Stimulated activated naive CD4-positive, alpha-beta T cell treated with Interleukin-2 at 50 U/mL for 16 hours (primary cell): Measurements from ENCODE around the gene PHPT1.

Experiments used
- DNase-seq: peaks from one replicate; lab custom pipeline; 2025; lab: John Stamatoyannopoulos, UW

Gene PHPT1

DNA sequence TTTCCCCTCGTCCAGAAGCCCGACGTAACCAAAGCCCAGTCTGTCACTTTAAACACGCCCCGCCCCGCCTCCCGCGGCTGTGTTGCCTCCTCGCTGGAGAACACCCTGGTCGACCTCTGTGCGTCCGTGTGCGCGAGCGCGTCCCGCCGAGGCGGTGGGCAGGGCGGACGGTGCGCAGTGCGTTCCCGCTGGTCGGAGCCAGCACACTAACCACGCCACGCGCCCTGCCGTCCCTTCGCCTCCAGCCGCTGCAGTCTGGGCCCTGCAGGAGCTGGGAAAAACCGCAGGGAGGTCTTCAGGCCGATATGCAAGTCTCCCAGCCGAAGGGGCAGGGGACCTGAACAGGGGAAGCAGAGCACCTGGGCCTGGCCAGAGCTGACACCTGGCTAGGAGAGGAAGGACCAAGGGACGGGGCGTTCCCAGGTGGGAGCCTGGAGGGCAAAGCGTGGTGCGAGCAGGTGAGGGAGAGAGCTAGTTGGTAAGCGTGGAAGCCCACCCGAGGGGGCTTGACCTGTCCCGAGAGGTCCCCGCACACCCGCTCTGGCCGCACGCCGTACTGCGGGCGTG, 1.3 kb upstream of the PHPT1 start:
- DNase-seq = peak; percentile 78

DNA sequence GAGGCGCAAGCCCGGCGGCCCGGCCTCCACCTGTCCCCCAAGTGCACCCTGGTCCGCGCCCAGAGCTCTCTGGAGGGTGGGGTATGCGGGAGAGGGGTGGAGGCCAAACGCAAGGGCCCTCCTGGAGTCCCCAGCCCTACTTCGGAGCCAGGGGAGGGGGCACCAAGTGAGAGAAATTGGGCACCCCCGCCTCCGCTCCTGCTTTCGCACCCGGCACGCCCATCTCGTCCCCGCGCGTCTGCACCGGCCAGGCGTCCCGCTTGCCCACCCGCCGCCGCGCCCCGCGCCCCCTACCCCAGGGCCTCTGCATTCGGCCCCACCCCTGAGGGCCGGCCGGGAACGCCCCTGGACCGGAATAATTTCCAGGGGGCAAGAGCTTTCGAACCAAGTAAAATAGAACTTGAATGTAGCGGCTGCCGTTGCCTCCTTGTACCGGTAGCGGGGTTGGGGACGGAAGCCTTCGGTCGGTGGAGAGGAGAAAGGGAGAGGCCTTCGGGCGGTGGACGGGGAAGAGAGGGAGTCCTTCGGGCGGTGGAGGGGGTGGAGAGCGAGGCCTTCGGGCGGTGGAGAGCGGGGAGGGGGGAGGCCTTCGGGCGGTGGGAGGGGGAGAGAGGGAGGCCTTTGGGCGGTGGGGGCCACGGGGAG, 694 bp upstream of the PHPT1 start:
- peak; percentile 42 for DNase-seq

DNA sequence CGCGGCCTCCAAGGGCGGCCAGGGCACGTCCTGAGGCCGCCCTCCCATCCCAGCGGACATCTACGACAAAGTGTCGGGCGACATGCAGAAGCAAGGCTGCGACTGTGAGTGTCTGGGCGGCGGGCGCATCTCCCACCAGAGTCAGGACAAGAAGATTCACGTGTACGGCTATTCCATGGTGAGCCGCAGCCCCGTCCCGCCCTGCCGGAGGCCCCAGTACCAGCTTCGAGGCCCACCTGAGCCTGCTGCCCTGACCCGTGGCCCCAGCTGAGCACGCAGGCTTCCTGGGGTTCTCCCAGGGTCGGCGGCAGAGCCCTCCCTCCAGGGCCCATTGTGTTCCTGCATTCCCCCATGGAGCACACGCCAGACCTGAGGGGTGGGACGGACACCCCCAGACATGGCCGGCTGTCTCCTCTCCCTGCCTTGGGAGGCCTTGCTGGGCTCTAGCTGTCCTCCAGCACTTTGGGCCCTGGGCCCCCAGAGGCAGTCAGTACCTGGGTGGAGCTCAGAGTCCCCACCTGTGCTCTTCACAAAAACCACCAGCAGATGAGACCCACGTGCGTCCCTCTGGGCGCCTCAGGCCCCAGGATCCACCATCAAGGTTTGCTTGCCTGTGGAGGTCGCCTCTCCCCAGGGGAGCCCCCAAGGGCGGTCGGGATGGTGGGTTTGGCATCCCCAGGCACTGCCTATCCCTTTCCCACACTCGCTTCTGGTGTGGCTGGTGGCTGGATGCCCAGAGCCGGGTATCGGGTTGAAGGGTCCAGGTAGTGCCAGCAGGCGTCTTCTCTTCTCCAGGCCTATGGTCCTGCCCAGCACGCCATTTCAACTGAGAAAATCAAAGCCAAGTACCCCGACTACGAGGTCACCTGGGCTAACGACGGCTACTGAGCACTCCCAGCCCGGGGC, 1.0 kb downstream of the PHPT1 start:
- no peak for DNase-seq

DNA sequence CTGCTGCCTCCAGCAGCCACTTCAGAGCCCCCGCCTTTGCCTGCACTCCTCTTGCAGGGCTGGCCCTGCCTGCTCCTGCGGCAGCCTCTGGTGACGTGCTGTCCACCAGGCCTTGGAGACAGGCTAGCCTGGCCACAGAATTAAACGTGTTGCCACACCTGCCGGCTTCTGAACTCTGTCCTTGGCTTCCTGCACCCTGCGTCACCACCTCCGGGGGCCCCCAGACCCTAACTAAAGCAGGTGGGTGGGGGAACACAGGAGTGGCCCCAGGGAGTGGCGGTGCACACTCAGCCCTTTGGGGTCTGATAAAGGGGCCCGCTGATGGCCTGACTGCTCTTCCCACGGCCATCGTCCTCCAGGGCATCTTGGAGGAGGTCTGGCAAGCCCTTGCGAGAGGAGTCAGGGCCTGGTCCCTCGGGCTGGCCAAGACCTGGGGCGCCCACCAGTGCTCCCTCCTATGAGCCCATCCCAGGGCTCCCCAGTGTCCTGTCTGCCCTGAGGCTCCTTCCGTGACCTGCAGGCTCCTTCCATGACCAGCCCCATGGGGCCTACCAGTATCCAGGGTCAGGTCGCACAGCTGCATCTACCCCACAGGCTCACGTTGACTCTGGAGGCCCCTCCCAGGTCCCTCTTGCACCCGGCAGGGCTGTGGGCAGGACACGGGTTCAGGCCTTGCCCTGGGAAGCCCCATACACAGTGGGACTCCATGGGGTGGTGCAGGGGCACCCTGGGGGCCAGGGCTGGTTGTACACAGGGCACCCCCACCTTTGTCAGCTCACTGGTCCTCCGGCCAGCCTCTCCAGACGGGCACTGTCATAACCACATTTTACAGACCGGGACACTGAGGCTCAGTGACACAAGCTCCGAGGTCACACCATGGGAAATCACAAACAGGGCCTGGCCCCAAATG, 1.9 kb downstream of the PHPT1 start:
- no peak for DNase-seq

DNA sequence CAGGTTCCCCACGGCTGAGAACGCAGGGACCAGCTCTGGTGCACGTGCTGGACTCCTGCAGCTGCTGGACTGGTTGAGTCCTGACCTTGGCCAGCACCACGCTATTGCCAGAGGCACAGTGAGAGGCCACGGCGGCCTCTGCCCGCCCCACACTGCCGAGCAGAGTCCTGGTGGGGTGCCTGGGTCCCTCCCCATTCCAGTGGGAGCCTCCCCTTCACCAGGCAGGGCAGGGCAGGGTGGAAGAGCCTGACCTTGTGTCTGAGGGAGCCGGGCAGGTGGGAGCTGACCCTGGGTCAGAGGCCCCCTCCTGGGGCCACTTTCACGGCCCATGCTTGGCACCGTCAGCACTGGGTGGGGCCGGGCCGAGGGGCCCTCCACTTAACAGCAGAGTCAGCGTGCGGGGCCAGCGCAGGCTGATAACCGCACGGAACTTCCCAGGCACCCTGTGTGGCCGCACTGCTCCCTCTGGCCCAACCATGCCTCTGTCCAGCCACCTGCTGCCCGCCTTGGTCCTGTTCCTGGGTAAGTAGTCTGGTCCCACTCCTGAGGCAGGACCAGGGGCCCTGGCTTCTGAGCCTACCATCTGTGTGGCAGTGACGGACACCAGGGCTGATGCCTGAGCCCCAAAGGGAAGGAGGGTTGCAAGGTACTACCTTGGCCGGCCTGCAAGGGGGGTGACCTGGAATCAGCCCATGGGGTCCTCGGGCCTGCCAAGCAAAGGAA, 2.9 kb downstream of the PHPT1 start, which contains the start of gene MAMDC4:
Gene MAMDC4, plus strand, starts transcription at position 406 of the 723 bp plus-strand sequence. Its CDS starts 71 bp downstream, at position 477.
- no peak for DNase-seq

DNA sequence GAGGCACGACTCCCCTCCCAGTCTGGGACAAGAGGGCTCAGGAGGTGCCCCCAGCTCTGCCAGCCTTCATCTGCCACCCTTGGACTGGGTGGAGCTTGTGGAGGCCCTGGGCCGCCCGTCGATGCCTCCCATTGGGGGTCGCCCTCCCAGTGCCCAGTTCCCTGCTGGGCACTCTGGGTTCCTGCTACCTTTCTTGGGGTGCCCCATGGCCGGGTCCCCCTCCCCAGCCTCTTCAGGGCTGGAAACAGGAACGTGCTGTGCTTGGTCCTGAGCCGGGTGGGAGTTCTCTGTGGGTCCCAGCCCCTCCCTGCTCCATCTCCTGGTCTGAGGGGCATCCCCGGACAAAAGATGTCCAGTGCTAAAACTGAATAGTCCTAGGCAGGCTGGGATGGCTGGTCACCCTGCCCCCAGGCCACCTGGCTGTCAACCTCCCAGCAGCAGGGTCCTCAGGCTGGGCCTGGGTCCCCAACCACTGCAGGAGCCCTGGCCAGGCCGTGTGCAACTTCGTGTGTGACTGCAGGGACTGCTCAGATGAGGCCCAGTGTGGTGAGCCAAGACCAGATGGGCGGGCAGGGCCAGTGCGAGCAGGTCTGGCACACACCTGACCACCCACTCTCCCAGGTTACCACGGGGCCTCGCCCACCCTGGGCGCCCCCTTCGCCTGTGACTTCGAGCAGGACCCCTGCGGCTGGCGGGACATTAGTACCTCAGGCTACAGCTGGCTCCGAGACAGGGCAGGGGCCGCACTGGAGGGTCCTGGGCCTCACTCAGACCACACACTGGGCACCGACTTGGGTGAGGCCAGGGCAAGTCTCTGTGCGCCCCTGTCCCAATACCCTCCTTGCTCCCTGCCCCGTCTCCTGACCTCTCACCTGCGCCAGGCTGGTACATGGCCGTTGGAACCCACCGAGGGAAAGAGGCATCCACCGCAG, 3.7 kb downstream of the PHPT1 start:
- DNase-seq = no peak

DNA sequence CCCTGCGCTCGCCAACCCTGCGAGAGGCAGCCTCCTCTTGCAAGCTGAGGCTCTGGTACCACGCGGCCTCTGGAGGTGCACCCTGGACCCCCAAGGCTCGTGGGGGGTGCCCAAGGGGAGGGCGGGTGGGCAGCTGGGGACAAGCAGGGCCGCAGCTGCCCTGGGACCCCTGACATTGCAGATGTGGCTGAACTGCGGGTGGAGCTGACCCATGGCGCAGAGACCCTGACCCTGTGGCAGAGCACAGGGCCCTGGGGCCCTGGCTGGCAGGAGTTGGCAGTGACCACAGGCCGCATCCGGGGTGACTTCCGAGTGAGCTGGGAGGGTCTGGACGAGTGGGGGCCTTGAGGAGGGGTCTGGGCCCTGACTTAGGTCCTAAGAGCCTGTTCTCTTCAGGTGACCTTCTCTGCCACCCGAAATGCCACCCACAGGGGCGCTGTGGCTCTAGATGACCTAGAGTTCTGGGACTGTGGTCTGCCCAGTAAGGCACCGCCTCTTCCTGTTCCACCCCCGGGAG, 4.4 kb downstream of the PHPT1 start:
- no peak for DNase-seq

DNA sequence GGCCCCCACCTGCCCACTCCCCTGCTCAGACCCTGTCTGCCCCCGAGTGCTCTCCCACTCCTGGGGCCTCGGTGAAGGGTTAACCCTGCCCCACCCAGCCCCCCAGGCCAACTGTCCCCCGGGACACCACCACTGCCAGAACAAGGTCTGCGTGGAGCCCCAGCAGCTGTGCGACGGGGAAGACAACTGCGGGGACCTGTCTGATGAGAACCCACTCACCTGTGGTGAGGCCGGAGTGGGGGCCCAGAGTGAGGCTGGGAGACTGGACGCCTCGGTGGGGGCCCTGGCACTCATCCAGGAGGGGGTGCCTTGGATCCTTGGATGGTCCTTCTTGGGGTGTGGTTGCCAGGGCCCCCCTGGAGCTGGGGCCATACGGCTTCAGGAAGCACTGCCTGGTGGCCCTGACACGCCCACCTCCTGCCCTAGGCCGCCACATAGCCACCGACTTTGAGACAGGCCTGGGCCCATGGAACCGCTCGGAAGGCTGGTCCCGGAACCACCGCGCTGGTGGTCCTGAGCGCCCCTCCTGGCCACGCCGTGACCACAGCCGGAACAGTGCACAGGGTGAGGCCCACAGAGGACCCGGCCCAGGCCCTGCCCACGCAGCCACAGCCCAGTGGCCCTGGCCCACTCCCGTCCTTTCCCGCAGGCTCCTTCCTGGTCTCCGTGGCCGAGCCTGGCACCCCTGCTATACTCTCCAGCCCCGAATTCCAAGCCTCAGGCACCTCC, 5.1 kb downstream of the PHPT1 start:
- DNase-seq = no peak

DNA sequence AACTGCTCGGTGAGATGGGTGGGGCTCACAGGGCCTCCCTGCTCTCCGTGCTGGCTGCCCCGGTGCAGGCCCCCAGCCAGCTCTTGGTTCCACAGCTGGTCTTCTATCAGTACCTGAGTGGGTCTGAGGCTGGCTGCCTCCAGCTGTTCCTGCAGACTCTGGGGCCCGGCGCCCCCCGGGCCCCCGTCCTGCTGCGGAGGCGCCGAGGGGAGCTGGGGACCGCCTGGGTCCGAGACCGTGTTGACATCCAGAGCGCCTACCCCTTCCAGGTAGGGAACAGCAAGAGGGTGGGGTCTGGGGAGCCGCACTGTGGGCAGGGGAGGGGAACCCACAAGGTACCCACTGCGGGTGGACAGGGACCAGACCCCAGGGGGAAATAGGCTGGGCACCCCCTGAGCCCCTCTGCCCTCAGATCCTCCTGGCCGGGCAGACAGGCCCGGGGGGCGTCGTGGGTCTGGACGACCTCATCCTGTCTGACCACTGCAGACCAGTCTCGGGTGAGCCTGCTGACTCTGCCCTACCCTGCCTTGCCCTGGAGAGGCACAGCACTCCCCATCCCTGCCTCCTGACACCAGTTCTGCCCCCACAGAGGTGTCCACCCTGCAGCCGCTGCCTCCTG, 5.7 kb downstream of the PHPT1 start:
- no peak for DNase-seq

DNA sequence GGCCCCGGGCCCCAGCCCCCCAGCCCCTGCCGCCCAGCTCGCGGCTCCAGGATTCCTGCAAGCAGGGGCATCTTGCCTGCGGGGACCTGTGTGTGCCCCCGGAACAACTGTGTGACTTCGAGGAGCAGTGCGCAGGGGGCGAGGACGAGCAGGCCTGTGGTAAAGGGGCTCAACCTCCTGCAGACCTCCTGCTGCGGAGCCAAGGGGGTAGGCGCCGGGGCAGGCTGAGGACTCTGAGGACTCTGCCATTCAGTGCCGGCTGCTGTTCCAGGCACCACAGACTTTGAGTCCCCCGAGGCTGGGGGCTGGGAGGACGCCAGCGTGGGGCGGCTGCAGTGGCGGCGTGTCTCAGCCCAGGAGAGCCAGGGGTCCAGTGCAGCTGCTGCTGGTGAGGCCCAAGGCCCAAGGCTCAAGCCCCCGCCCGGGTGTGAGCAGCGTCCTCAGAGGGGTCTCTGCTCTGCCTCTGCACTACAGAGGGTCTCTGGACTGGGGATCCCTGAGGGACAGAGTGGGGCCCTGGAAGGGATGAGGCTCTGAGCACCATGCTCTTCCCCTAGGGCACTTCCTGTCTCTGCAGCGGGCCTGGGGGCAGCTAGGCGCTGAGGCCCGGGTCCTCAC, 6.4 kb downstream of the PHPT1 start:
- no peak for DNase-seq

DNA sequence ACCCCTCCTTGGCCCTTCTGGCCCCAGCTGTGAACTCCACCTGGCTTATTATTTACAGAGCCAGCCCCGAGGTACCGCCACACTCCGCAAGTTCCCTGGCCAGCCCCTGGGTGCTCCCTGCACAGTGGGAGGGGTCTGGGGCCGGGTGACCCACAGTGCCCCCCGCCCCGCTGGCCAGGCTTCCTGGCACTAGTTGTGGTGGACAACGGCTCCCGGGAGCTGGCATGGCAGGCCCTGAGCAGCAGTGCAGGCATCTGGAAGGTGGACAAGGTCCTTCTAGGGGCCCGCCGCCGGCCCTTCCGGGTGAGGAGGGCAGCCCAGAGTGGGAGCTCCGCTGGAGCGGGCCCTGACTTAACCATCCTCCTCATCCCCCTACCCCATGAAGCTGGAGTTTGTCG, 6.9 kb downstream of the PHPT1 start:
- DNase-seq = no peak

DNA sequence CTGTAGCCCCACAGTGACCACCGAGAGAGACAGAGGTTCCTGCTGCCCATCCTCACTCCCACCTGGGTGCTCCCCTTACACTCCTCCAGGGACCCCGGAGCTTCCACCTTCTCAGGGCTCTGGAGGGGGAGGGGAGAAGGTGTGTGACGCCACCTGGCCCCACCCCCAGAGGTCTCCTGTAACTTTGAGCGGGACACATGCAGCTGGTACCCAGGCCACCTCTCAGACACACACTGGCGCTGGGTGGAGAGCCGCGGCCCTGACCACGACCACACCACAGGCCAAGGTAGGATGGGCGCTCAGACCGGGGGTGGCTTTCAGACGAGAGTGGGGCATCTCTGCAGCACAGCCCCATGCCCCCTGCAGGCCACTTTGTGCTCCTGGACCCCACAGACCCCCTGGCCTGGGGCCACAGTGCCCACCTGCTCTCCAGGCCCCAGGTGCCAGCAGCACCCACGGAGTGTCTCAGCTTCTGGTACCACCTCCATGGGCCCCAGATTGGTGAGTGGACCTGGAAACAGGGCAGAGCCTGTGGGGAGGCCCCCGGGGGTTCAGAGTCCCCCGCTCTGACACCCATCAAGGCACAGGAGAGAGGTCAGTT, 7.4 kb downstream of the PHPT1 start:
- no peak for DNase-seq

DNA sequence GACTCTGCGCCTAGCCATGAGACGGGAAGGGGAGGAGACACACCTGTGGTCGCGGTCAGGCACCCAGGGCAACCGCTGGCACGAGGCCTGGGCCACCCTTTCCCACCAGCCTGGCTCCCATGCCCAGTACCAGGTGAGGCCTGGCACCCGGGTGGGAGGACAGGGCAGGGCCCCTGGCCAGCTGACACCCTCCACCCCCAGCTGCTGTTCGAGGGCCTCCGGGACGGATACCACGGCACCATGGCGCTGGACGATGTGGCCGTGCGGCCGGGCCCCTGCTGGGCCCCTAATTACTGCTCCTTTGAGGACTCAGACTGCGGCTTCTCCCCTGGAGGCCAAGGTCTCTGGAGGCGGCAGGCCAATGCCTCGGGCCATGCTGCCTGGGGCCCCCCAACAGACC, 8.0 kb downstream of the PHPT1 start:
- DNase-seq = no peak

DNA sequence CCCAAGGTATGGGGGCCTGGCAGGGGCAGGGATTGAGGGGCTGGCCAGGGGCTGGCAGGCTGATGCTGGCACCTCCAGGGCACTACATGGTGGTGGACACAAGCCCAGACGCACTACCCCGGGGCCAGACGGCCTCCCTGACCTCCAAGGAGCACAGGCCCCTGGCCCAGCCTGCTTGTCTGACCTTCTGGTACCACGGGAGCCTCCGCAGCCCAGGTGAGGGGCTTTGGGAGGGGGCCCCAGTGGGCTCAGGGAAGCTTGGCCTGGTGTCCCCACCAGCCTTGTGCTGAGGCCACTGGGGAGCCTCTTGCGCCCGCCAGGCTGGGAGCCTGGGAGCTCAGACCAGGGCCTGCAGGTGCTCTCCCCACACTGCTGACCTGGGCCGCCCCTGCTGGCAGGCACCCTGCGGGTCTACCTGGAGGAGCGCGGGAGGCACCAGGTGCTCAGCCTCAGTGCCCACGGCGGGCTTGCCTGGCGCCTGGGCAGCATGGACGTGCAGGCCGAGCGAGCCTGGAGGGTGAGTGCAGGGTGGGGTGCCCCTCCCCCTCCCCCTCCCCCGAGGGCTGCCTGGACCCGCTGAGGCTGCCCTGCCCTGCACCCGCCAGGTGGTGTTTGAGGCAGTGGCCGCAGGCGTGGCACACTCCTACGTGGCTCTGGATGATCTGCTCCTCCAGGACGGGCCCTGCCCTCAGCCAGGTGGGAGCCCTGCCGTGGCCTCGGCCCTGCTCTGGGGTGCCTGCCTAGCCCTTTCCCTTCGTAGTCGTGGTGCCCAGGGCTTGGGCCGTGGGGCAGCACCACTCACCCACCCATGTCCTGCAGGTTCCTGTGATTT, 8.6 kb downstream of the PHPT1 start:
- DNase-seq = no peak

DNA sequence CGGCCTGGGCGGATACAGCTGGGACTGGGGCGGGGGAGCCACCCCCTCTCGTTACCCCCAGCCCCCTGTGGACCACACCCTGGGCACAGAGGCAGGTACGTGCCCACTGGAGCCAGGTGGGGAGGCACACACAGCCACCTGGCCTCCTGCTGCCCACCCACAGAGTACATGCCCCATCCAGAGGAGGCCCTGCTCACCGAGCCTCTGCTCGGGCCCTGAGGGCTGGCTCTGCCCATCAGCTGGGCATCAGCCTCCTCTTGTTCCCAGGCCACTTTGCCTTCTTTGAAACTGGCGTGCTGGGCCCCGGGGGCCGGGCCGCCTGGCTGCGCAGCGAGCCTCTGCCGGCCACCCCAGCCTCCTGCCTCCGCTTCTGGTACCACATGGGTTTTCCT, 9.2 kb downstream of the PHPT1 start:
- no peak for DNase-seq

DNA sequence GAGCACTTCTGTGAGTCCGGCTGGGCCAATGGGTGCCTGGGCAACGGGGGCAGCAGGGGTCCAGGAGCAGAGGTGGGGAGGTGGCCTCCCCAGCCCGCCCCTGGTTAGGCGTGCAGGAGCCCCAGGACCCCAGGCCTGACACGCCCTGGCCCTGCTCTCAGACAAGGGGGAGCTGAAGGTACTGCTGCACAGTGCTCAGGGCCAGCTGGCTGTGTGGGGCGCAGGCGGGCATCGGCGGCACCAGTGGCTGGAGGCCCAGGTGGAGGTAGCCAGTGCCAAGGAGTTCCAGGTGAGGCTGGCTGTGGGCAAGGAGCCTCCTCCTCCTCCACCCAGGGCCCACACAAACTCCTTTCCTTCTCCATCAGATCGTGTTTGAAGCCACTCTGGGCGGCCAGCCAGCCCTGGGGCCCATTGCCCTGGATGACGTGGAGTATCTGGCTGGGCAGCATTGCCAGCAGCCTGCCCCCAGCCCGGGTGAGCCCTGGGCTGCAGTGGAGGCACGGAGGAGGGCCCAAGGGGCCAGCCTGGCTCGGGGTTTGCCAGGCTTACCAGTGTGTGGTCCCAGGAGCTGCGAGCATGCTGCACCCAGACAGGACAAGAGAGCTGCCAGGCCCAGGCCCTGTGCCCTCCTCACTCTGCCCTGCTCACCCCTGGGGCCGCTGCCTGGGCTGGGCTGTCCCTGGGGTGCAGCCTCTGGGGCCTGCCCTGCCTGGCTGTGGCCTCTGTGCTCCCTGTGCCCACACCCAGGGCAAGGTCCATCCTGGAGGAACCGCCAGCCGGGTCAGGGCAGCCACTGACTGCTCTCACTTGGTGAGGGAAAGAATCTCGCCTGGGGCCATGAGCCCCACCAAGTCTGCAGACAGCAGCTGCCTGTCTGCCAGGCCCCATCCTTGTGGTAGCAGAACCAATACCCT, 9.9 kb downstream of the PHPT1 start:
- DNase-seq = no peak
